Activated T-helper 2 cell treated with anti-CD3 and anti-CD28 coated beads, Interferon-gamma antibody, Interleukin-2, Interleukin-4, amounts not matched to agents 10 μg/mL and 5 μg/mL and 100 μg/mL, durations not matched to agents 14 hours and 24 hours and 36 hours (primary cell): ENCODE measurements around the gene PIWIL4. TPM values are rescaled to one million over a fixed set of nuclear protein-coding genes. Genes with fewer than 3 reads are reported as not detected.
"Not testable (repeated sequence)": the region's sequence is repeated elsewhere in the genome, so short reads cannot be mapped to it uniquely, and the experiment has no call there.

ENCODE experiments used
- DNase-seq: peaks from one replicate; pipeline ENCODE4 v3.0.0; 2021; ENCODE audit warnings: low spot score
- H3K27ac Mint-ChIP-seq: one replicate; pipeline ENCODE4 v1.8.0; 2021; ENCODE audit warnings: mixed read lengths
- H3K27me3 Mint-ChIP-seq: one replicate; pipeline ENCODE4 v1.8.0; 2021; ENCODE audit warnings: low read depth, mixed read lengths
- H3K36me3 Mint-ChIP-seq: one replicate; pipeline ENCODE4 v1.8.0; 2021; ENCODE audit warnings: low read depth, mixed read lengths
- H3K4me1 Mint-ChIP-seq: one replicate; pipeline ENCODE4 v1.8.0; 2021; ENCODE audit warnings: low read depth, mixed read lengths
- H3K4me3 Mint-ChIP-seq: one replicate; pipeline ENCODE4 v1.8.0; 2021; ENCODE audit warnings: low read depth, mild to moderate bottlenecking, moderate library complexity, mixed read lengths
- H3K9me3 Mint-ChIP-seq: one replicate; pipeline ENCODE4 v1.8.0; 2021; ENCODE audit warnings: mixed read lengths
- intact Hi-C: fragments of 100-400 bp; cut with micrococcal nuclease; formaldehyde crosslinking; loops from one replicate; pipeline ENCODE4 v1.15.1; 2023
- total RNA-seq: library from RNA; stranded (reverse); gene quantifications from 2 replicates; pipeline ENCODE4 v1.2.3, GENCODE V29; 2022

Gene PIWIL4
- total RNA-seq, 1 donor from 2014 or later, result 0.84 TPM

- Mint-ChIP-seq H3K27ac (no peak overlapping the region), H3K27me3 (no peaks in the 10 kb centered on the region), H3K4me1 (peaks cover 1% of the 10 kb centered on the region), H3K4me3 (no peak overlapping the region), H3K36me3 (no peaks in the 10 kb centered on the region), H3K9me3 (no peaks in the 10 kb centered on the region)
- intact Hi-C loops, result no loop called here
- DNase-seq, result no peak
Observed at GRCh38 chr11:94557421-94557820, 9.7 kb upstream of the PIWIL4 start.

GRCh38 chr11:94557992-94558391 lies 9.2 kb upstream of the PIWIL4 start:
- Mint-ChIP-seq H3K4me1 (peaks cover 1% of the 10 kb centered on the region), H3K9me3 (no peaks in the 10 kb centered on the region), H3K36me3 (no peaks in the 10 kb centered on the region), H3K4me3 (no peak overlapping the region), H3K27ac (no peak overlapping the region), H3K27me3 (no peaks in the 10 kb centered on the region)
- no peak for DNase-seq
- intact Hi-C loops, result no loop called here

GRCh38 chr11:94558468-94558867 lies 8.7 kb upstream of the PIWIL4 start:
- Mint-ChIP-seq H3K4me1 (peaks cover 1% of the 10 kb centered on the region), H3K27ac (no peak overlapping the region), H3K9me3 (no peaks in the 10 kb centered on the region), H3K4me3 (no peak overlapping the region), H3K36me3 (no peaks in the 10 kb centered on the region), H3K27me3 (no peaks in the 10 kb centered on the region)
- no peak for DNase-seq
- intact Hi-C loops, result no loop called here

- no peaks in the 10 kb centered on the region for H3K36me3 Mint-ChIP-seq
- H3K4me1 Mint-ChIP-seq, result peaks cover 1% of the 10 kb centered on the region
- intact Hi-C loops, result no loop called here
- DNase-seq, result no peak
- H3K9me3 Mint-ChIP-seq, result no peaks in the 10 kb centered on the region
- H3K4me3 Mint-ChIP-seq, result no peak overlapping the region
- no peak overlapping the region for H3K27ac Mint-ChIP-seq
- no peaks in the 10 kb centered on the region for H3K27me3 Mint-ChIP-seq
Observed at GRCh38 chr11:94558932-94559331, 8.2 kb upstream of the PIWIL4 start.

DNA sequence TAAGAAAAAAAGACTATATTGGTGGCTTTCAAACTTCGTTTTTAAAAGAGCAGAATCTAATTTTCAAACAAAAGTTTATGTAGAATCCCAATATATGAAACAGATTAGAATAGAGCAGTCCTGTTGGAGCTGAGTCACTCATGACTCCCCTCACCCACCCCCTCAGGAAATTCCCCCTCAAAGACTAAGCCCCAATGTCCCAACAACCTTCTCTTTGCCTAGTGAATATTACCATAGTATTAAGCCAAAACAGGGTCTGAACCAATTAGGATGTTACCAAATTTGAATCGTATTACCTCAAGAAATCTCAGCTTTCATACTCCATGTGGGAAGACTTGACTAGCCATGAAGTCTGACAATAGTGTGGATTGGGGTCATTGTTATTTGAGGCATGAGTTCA lies 7.8 kb upstream of the PIWIL4 start:
- Mint-ChIP-seq H3K27ac (no peak overlapping the region), H3K4me3 (no peak overlapping the region), H3K36me3 (no peaks in the 10 kb centered on the region), H3K4me1 (peaks cover 3% of the 10 kb centered on the region), H3K9me3 (no peaks in the 10 kb centered on the region), H3K27me3 (no peaks in the 10 kb centered on the region)
- intact Hi-C loops, result no loop called here
- no peak for DNase-seq

DNA sequence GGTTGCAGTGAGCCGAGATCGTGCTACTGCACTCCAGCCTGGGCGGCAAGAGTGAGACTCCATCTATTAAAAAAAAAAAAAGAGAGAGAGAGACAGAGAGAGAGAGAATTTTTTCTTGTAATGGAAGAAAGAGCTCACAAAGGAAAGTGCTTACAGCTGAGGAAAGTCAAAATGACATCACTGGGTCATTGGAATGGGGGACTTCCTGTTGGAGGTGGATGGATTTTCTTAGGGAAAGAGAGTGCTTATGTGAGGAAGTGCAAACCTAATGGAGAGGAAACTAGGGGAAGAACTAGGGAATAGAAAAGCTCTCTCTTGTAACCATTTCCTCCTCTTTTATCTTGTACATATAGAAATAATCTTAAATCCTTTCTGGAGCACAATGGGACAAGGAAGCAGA lies 6.3 kb upstream of the PIWIL4 start:
- intact Hi-C loops, result no loop called here
- Mint-ChIP-seq H3K4me3 (no peak overlapping the region), H3K4me1 (peaks cover 2% of the 10 kb centered on the region), H3K27me3 (no peaks in the 10 kb centered on the region), H3K36me3 (no peaks in the 10 kb centered on the region), H3K27ac (no peak overlapping the region), H3K9me3 (no peaks in the 10 kb centered on the region)
- no peak for DNase-seq

DNA sequence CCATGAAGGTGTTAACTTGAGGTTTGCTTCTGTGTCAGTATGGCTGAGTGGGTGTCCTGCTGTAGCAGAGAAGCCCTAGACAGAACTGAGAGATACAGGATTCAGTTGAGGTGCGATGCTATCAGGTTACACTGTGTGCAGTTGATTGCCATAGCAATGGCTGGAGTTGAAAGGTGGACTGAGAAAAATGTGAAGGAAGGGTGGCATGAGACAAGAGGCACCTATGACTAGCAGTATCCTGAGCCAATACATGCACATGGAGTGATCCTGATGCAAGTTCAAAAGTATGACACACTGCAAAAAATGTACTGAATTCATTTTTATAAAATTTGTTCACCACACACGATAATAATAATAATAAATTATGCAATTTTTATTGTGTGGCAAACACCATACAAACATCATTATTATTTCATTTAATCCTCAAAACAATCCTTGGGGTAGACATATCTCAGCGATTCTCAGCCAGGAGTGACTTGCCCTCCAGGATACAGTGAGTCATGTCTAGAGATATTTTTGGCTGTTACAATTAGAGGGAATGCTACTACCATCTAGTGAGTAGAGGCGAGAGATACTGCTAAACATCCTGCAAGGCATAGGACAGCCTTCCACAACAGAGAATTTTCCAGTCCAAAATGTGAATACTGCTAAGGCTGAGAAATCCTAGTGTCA lies 3.9 kb upstream of the PIWIL4 start:
- no peaks in the 10 kb centered on the region for H3K36me3 Mint-ChIP-seq
- no peak for DNase-seq
- intact Hi-C loops, result no loop called here
- H3K27ac Mint-ChIP-seq, result no peak overlapping the region
- no peaks in the 10 kb centered on the region for H3K9me3 Mint-ChIP-seq
- H3K4me3 Mint-ChIP-seq, result no peak overlapping the region
- H3K4me1 Mint-ChIP-seq, result peaks cover 2% of the 10 kb centered on the region
- H3K27me3 Mint-ChIP-seq, result no peaks in the 10 kb centered on the region

- Mint-ChIP-seq H3K27me3 (no peaks in the 10 kb centered on the region), H3K4me3 (no peak overlapping the region), H3K27ac (no peak overlapping the region), H3K36me3 (no peaks in the 10 kb centered on the region), H3K4me1 (peaks cover 2% of the 10 kb centered on the region), H3K9me3 (no peaks in the 10 kb centered on the region)
- no peak for DNase-seq
- intact Hi-C loops, result no loop called here
Observed at GRCh38 chr11:94563848-94564467, 3.2 kb upstream of the PIWIL4 start.

DNA sequence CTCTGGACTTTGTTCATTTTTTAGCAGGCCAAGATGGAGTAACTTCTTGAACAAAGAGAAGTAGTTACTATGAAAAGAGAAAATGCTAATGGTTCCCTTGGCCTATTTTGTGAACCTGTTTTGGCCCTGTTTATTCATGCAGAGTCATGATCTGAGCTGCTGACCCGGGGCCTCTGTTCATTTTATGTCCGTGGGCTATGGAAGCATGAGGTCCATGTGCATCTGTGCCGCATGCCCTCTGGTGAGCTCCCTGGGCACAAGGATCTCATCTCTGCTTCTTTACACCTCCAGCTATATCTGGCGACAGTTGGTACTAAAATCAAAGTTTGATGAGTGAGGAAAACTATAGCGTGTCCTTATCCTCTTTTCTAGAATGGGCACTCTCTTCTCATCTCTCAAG lies 1.0 kb downstream of the PIWIL4 start:
- Mint-ChIP-seq H3K4me3 (no peak overlapping the region), H3K9me3 (no peaks in the 10 kb centered on the region), H3K4me1 (peaks cover 2% of the 10 kb centered on the region), H3K27ac (no peak overlapping the region), H3K27me3 (no peaks in the 10 kb centered on the region), H3K36me3 (no peaks in the 10 kb centered on the region)
- DNase-seq, result no peak
- intact Hi-C loops, result no loop called here

DNA sequence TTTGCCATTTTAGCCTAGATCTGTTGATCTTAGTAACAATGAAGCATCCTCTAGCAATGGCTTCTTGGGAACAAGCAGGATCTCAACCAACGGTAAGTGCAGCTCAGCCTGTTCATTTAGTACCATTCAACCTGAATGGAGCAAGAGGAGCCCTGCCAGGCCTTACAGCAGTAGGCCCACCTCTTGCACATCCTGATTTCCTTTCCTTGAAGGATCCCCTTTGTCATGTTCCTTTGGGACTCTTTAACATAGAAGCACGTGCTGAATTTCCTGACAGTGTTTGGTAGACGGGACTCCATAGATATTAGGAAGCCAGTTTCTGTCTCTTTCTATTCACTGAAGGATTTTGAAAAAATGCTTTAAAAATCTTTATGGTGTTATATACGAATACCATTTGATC lies 1.5 kb downstream of the PIWIL4 start:
- no peak overlapping the region for H3K27ac Mint-ChIP-seq
- DNase-seq, result no peak
- H3K4me1 Mint-ChIP-seq, result peaks cover 2% of the 10 kb centered on the region
- intact Hi-C loops, result no loop called here
- H3K36me3 Mint-ChIP-seq, result no peaks in the 10 kb centered on the region
- H3K27me3 Mint-ChIP-seq, result no peaks in the 10 kb centered on the region
- no peak overlapping the region for H3K4me3 Mint-ChIP-seq
- no peaks in the 10 kb centered on the region for H3K9me3 Mint-ChIP-seq

- H3K9me3 Mint-ChIP-seq, H3K27me3 Mint-ChIP-seq, intact Hi-C loops, H3K4me1 Mint-ChIP-seq, DNase-seq, H3K27ac Mint-ChIP-seq, H3K36me3 Mint-ChIP-seq, H3K4me3 Mint-ChIP-seq: not testable (repeated sequence)
Observed at GRCh38 chr11:94572975-94573374, 5.8 kb downstream of the PIWIL4 start.

DNA sequence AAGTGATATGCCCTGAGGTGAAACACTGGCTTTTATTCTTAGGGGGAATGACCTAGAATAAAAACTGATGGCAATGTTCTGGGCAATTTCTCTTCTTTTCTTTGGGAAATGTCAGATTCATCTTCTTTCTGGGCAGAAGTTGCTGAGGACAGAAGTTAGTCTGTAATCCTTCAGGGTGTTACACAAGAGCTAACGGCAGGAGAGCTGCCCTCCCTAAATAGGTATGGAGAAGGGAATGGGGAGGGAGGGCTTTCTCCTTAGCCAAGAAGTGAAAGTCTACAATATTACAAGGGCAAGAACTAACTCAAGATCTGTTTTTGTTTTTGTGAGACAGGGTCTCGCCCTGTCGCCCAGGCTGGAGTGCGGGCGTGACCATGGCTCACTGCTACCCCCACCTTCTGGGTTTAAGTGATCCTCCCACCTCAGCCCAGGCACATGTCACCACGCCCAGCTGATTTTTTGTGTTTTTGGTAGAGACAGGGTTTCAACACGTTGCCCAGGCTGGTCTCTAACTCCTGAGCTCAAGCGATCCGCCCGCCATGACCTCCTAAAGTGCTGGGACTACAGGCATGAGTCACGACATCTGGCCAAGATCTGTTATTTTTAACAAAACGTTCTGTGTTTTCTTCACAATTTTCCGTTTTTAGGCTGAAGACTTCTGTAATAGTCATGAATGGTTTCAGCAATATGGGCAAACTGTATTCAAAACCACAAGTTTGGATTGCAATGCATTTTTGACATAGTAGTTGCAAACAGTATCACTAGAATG lies 7.2 kb downstream of the PIWIL4 start:
- intact Hi-C loops, result no loop called here
- Mint-ChIP-seq H3K27me3 (peaks cover 5% of the 10 kb centered on the region), H3K9me3 (no peaks in the 10 kb centered on the region), H3K36me3 (no peaks in the 10 kb centered on the region), H3K4me3 (no peak overlapping the region), H3K4me1 (no peaks in the 10 kb centered on the region), H3K27ac (no peak overlapping the region)
- no peak for DNase-seq

DNA sequence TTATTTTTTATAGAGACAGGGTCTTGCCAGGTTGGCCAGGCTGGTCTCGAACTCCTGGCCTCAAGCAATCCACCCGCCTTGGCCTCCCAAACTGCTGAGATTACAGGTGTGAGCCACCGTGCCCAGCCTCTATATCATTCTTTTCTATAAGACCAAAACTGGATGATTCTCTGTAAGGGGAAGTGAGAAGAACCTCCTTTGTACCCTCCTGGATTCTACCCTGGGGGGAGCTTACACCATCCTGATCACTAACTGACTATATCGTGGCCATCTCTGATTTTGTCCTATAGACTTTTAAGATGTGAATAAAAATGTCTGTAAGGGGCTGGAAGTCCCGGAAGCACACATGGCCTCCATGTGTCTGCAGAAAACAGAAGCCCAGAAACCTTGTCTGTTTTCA lies 9.1 kb downstream of the PIWIL4 start:
- Mint-ChIP-seq H3K4me1 (no peaks in the 10 kb centered on the region), H3K27ac (no peak overlapping the region), H3K4me3 (no peak overlapping the region), H3K36me3 (no peaks in the 10 kb centered on the region), H3K27me3 (peaks cover 5% of the 10 kb centered on the region), H3K9me3 (no peaks in the 10 kb centered on the region)
- intact Hi-C loops, result no loop called here
- no peak for DNase-seq
